ENCODE results near the gene CREB5.

GRCh38 chr7:28558236-28558635 lies 145.9 kb downstream of the CREB5 start:
- TF ChIP-seq ZFP3 (CRISPR knock-in tag; IDR thresholded peaks at IDR 0.05) (no peak), TCF4 (CRISPR knock-in tag; IDR thresholded peaks at IDR 0.05; ENCODE audit: borderline replicate concordance) (no peak), CREB5 (CRISPR knock-in tag; IDR thresholded peaks at IDR 0.05; ENCODE audit: low read depth) (no peak), ISL1 (CRISPR knock-in tag; IDR thresholded peaks at IDR 0.05) (no peak), PATZ1 (CRISPR knock-in tag; IDR thresholded peaks at IDR 0.05; ENCODE audit: borderline replicate concordance) (no peak), CSDC2 (CRISPR knock-in tag; IDR thresholded peaks at IDR 0.05) (no peak), TSHZ2 (CRISPR knock-in tag; IDR thresholded peaks at IDR 0.05) (no peak), ZNF8 (CRISPR knock-in tag; IDR thresholded peaks at IDR 0.05) (no peak), OSR1 (CRISPR knock-in tag; IDR thresholded peaks at IDR 0.05) (no peak), PPARA (CRISPR knock-in tag; IDR thresholded peaks at IDR 0.05; ENCODE audit: borderline replicate concordance) (no peak), ZNF565 (CRISPR knock-in tag; conservative IDR thresholded peaks at IDR 0.05; ENCODE audit: low read depth) (no peak), ZNF70 (CRISPR knock-in tag; IDR thresholded peaks at IDR 0.05) (no peak), ZFP30 (CRISPR knock-in tag; IDR thresholded peaks at IDR 0.05) (no peak)

Data from SK-N-SH treated with all-trans-retinoic acid at 6 μM for 48 hours (cell line).